Sigmoid colon (tissue), 4 donors: Measurements from ENCODE around the gene CNTLN.

Source experiments
- CTCF ChIP-seq, 4 experiments: fragments of 450-650 bp in 3 of 4; fragments of 200-600 bp in 1 of 4; IDR thresholded peaks; one replicate each; pipeline ENCODE4 v1.5.1; 2016 to 2019; ENCODE audit warnings: antibody characterized with exemption in 4 of 4, mild to moderate bottlenecking in 3 of 4, moderate library complexity in 2 of 4
- POLR2A ChIP-seq, 2 donors: fragments of 450-650 bp; IDR thresholded peaks; one replicate each; pipeline ENCODE4 v1.6.1; 2016; ENCODE audit warnings: antibody characterized with exemption in 2 of 2, mild to moderate bottlenecking in 2 of 2, moderate library complexity in 2 of 2
- POLR2AphosphoS5 ChIP-seq, 4 donors: sonication (generic); formaldehyde crosslinking; IDR thresholded peaks; one replicate each; pipeline ENCODE4 v1.6.1; 2017; ENCODE audit warnings: antibody characterized with exemption in 4 of 4

GRCh38 chr9:17137566-17137965, 2.7 kb downstream of the CNTLN start:
- TF ChIP-seq CTCF (IDR thresholded peaks at IDR 0.05), result no peak
- TF ChIP-seq POLR2AphosphoS5 (IDR thresholded peaks at IDR 0.05), result no peak
- TF ChIP-seq POLR2A (IDR thresholded peaks at IDR 0.05), result no peak
